ENCODE measurements around the gene NKPD1.

GRCh38 chr19:45117671-45118070 lies 43.1 kb downstream of the NKPD1 start:
- TF ChIP-seq CTCF (IDR thresholded peaks at IDR 0.05; ENCODE audit: insufficient read depth, low read depth, low read length) (no peak), EZH2 (IDR thresholded peaks at IDR 0.05; ENCODE audit: insufficient read depth, low read length) (no peak)

Data from astrocyte (in vitro differentiated cells and primary cell).